HEK293T (cell line): ENCODE results near the gene TUBG2.
A peak's percentile ranks its signal among the peaks of the same experiment; 100 is the strongest.

ENCODE experiments used
- SUZ12 ChIP-seq: fragments of 450-650 bp; IDR thresholded peaks from 2 replicates; pipeline ENCODE4 v1.6.1; 2016; ENCODE audit warnings: mild to moderate bottlenecking
- ZNF384 ChIP-seq: fragments of 450-650 bp; IDR thresholded peaks from 2 replicates; pipeline ENCODE4 v1.6.1; 2016

DNA sequence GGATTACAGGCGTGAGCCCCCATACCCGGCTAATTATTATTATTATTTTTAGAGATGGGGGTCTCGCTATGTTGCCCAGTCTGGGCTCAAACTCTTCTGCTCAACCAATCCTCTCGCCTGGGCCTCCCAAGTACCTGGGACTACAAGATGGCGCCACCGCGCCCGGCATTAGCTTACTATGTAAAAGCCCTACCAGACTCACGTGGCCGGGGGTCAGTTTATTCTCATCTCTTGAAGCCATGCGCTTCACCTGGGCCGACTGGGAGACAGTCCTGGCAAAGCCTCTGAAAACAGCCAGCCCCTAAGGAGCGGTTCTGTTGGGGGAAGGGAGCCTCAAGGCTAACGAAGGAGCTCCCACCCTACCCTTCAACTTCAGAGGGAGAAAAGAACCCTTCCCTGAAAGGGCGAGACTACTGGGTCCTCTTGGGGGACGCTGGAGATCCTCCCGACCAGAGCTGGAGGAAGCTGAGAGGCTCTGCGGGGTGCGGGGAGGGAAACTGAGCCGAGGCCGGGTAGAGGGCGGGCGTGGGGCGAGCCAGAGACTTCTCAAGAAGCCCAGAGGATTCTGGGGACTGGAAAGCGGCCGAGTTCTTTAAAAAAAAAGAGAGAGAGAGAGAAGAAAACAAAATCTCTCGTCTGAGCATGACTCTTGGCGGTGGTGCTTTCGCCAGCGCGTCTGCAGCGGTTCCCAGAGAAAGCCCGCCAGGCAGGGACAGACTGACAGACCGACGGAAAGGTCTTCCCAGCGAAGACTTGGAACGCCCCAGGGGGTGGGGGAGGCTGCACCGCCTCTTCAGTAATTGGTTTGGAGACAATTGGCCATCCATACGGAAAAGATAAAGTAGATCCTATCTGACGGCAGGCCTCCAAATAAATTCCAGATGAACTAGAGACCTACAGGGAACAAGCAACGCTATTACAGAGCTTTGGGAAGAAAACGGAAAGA is 5.6 kb upstream of the TUBG2 start:
- TF ChIP-seq SUZ12 = no peak
- 0 out of 2 replicates have a peak, but pooled peaks have one; percentile 57 for TF ChIP-seq ZNF384
